Fibroblast of the conjunctiva (primary cell): ENCODE data around the gene EFNB2.

ENCODE experiments used
- DNase-seq: peaks from one replicate; pipeline ENCODE4 v3.0.0-alpha.2; 2010; ENCODE audit warnings: low read depth

The EFNB2 gene

GRCh38 chr13:106525865-106526264, 9.6 kb downstream of the EFNB2 start:
- no peak for DNase-seq

GRCh38 chr13:106524108-106524507, 11.4 kb downstream of the EFNB2 start:
- DNase-seq = no peak

- no peak for DNase-seq
These were observed 11.9 kb downstream of the EFNB2 start for GRCh38 chr13:106523576-106523975.

GRCh38 chr13:106522898-106523525, 12.4 kb downstream of the EFNB2 start:
- no peak for DNase-seq

- no peak for DNase-seq
These were observed 13.3 kb downstream of the EFNB2 start for GRCh38 chr13:106522112-106522705.

- no peak for DNase-seq
These were observed 14.2 kb downstream of the EFNB2 start for GRCh38 chr13:106521095-106521799.

GRCh38 chr13:106520251-106521054, 15.0 kb downstream of the EFNB2 start:
- no peak for DNase-seq

- DNase-seq = no peak
These were observed 16.9 kb downstream of the EFNB2 start for GRCh38 chr13:106518512-106518911.

GRCh38 chr13:106517109-106517847, 18.2 kb downstream of the EFNB2 start:
- DNase-seq = no peak

GRCh38 chr13:106515635-106516254, 19.7 kb downstream of the EFNB2 start:
- DNase-seq = no peak

GRCh38 chr13:106514928-106515634, 20.4 kb downstream of the EFNB2 start:
- no peak for DNase-seq

- no peak for DNase-seq
These were observed 22.2 kb downstream of the EFNB2 start for GRCh38 chr13:106513025-106513983.

- DNase-seq = peak; percentile 70
These were observed 27.7 kb downstream of the EFNB2 start for GRCh38 chr13:106507560-106508274.

GRCh38 chr13:106506286-106506685, 29.2 kb downstream of the EFNB2 start:
- DNase-seq = no peak

- no peak for DNase-seq
These were observed 29.7 kb downstream of the EFNB2 start for GRCh38 chr13:106505732-106506131.

GRCh38 chr13:106505295-106505694, 30.2 kb downstream of the EFNB2 start:
- DNase-seq = no peak

- no peak for DNase-seq
These were observed 31.6 kb downstream of the EFNB2 start for GRCh38 chr13:106503730-106504453.

GRCh38 chr13:106503272-106503671, 32.2 kb downstream of the EFNB2 start:
- DNase-seq = no peak
